IPS-15b (cell line): Measurements from ENCODE around the gene HAUS7.

Experiments
- H3K27me3 ChIP-seq: one replicate; pipeline ENCODE4 v1.6.1; 2013; ENCODE audit warnings: low read length; ENCODE audit not compliant: control insufficient read depth, insufficient read depth
- H3K36me3 ChIP-seq: one replicate; pipeline ENCODE4 v1.6.1; 2013; ENCODE audit warnings: low read length; ENCODE audit not compliant: control insufficient read depth, insufficient read depth
- H3K4me1 ChIP-seq: one replicate; pipeline ENCODE4 v1.6.1; 2013; ENCODE audit warnings: mild to moderate bottlenecking, low read length; ENCODE audit not compliant: control insufficient read depth, insufficient read depth
- H3K4me3 ChIP-seq: one replicate; pipeline ENCODE4 v1.5.1; 2013; ENCODE audit warnings: low read depth, low read length
- H3K9ac ChIP-seq: one replicate; pipeline ENCODE4 v1.6.1; 2013; ENCODE audit warnings: low read depth, mild to moderate bottlenecking, low read length
- H3K9me3 ChIP-seq: one replicate; pipeline ENCODE4 v1.6.1; 2013; ENCODE audit warnings: mild to moderate bottlenecking, low read length; ENCODE audit not compliant: control insufficient read depth, insufficient read depth

Gene HAUS7

DNA sequence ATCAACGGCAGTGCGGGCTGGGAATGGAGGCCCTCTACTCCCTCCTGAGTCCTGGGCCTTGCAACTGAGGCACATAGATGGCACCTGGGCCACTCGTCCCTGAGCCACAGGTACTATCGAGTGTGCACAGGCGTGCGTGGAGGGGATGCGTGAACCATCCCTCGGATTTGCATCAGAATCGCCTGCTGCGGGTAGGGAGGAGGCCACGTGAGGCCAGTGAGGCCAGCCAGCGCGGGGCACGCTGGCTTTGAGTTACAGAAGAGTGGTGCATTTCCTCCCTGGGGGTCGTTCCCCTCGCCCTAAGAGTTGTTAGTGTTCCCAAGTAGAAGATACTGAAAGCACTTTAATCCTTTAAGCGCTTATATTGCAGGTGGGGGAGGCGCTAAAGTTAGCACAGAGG lies 48.5 kb downstream of the HAUS7 start:
- no peak overlapping the region for H3K9ac ChIP-seq
- H3K9me3 ChIP-seq: no peaks in the 10 kb centered on the region
- no peaks in the 10 kb centered on the region for H3K36me3 ChIP-seq
- H3K27me3 ChIP-seq: no peaks in the 10 kb centered on the region
- H3K4me3 ChIP-seq: no peak overlapping the region
- no peaks in the 10 kb centered on the region for H3K4me1 ChIP-seq

DNA sequence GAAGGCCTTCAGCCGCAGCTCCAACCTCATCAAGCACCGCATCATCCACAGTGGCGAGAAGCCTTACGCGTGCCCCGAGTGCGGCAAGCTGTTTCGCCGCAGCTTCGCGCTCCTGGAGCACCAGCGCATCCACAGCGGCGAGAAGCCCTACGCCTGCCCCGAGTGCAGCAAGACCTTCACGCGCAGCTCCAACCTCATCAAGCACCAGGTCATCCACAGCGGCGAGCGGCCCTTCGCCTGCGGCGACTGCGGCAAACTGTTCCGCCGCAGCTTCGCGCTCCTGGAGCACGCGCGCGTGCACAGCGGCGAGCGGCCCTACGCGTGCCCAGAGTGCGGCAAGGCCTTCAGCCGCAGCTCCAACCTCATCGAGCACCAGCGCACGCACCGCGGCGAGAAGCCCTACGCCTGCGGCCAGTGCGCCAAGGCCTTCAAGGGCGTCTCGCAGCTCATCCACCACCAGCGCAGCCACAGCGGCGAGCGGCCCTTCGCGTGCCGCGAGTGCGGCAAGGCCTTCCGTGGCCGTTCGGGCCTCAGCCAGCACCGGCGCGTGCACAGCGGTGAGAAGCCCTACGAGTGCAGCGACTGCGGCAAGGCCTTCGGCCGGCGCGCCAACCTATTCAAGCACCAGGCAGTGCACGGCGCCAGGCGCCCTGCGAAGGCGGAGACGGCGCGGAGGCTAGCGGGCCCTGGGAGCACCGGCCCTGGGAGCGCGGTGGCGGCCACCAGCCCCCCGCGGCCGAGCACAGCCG lies 49.4 kb downstream of the HAUS7 start:
- H3K36me3 ChIP-seq: no peaks in the 10 kb centered on the region
- no peaks in the 10 kb centered on the region for H3K4me1 ChIP-seq
- H3K9ac ChIP-seq: no peak overlapping the region
- peaks cover 2% of the 10 kb centered on the region for H3K9me3 ChIP-seq
- H3K4me3 ChIP-seq: no peak overlapping the region
- no peaks in the 10 kb centered on the region for H3K27me3 ChIP-seq

DNA sequence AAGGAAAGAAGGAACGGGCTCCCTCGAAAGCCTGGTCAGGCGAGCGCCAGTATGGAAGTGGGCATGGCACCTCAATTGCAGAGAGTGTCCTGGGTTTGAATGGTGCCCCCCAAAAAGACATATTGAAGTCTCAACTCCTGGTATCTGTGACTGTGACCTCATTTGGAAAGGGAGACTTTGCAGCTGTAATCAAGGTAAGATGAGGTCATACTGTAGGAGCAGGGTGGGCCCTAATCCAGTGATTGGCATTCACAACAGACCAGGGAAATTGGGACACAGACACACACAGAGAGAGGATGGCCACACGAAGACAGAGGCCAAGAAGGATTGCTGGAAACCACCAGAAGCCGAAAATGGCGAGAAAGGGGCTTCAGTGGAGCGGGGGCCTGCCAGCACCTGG lies 52.7 kb downstream of the HAUS7 start:
- Histone ChIP-seq H3K9me3 (peaks cover 5% of the 10 kb centered on the region), H3K4me1 (no peaks in the 10 kb centered on the region), H3K9ac (no peak overlapping the region), H3K36me3 (no peaks in the 10 kb centered on the region), H3K27me3 (no peaks in the 10 kb centered on the region), H3K4me3 (no peak overlapping the region)

DNA sequence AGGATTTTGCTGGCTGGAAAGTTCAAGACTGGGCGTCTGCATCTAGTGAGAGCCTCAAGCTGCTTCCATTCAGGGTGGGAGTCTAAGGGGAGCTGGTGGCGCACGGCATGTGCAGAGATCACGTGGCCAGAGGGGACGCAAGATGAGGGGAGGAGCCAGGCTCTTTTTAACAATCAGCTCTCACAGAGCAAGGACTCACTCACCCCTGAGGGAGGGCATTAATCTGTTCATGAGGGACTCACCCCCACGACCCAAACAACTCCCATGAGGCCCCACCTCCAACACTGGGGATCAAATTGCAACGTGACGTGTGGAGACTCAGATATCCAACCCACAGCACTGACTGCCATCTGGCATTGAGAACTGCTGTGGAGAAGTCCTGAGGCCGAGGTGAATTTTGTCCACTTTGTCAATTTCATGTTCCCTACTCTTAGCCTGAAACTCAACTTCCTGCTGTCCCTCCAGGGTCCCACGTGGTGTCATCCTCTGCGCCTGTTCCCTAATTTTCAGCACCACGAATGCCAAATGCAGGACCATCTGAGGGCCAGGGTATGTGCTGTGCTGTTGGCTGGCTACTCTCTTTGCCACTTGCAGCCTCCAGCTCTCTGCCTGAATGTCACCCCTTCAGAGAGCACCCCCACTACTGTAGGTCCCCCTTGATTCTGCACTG lies 53.5 kb downstream of the HAUS7 start:
- H3K27me3 ChIP-seq: peaks cover 7% of the 10 kb centered on the region
- no peaks in the 10 kb centered on the region for H3K36me3 ChIP-seq
- H3K4me1 ChIP-seq: no peaks in the 10 kb centered on the region
- peaks cover 5% of the 10 kb centered on the region for H3K9me3 ChIP-seq
- H3K4me3 ChIP-seq: no peak overlapping the region
- H3K9ac ChIP-seq: no peak overlapping the region

DNA sequence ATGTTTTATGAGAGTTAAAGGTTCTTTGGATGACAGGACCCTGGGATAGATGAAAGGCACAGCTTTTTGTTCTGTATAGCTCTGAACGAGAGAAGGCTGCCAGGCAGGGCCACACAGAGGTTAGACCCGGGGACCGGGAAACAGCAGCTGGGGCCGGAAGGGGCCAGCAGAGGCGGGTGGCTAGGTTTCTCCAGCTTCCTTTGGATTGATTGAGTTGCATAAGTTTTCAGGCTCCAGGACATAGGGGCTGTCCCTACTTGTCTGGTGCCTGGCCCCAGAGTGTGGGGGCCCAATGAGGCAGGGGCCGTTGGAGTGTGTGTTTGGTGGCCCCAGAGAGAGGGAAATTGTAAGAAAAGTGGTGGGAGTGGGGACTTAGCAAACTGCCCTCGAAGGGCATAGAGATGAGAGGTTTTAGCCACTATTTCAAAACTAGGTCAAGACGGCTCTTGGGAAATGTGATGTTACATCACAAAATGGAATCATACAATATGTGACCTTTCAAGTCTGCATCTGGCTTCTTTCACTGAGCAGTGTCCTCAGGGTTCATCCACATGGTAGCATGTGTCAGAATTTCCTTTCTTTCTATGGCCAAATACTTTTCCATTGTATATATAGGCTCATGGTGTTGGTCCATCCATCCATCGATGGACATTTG lies 55.4 kb downstream of the HAUS7 start:
- no peak overlapping the region for H3K9ac ChIP-seq
- no peaks in the 10 kb centered on the region for H3K4me1 ChIP-seq
- peaks cover 5% of the 10 kb centered on the region for H3K9me3 ChIP-seq
- peaks cover 12% of the 10 kb centered on the region for H3K27me3 ChIP-seq
- H3K4me3 ChIP-seq: no peak overlapping the region
- no peaks in the 10 kb centered on the region for H3K36me3 ChIP-seq

DNA sequence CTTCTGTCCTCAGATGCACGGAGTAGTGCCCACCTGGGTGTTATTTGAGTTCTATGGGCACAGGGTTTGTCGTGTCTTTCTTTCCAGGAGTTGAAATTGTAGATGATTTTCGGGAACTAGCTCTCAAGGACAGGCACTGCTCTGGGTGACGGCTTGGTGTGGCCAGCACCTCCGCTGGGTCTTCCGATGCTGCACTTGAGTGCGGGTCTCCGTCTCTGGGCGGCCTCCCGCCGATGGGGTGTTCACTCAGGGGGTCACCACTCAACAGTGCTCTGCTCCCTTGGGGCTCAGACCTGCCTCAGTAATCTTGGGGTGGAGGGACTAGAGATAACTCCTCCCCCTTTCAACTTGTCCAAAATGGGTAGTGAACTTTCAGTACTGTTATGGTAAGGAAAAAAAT lies 56.6 kb downstream of the HAUS7 start:
- Histone ChIP-seq H3K4me1 (no peaks in the 10 kb centered on the region), H3K4me3 (no peak overlapping the region), H3K9me3 (peaks cover 5% of the 10 kb centered on the region), H3K27me3 (peaks cover 12% of the 10 kb centered on the region), H3K9ac (no peak overlapping the region), H3K36me3 (no peaks in the 10 kb centered on the region)

DNA sequence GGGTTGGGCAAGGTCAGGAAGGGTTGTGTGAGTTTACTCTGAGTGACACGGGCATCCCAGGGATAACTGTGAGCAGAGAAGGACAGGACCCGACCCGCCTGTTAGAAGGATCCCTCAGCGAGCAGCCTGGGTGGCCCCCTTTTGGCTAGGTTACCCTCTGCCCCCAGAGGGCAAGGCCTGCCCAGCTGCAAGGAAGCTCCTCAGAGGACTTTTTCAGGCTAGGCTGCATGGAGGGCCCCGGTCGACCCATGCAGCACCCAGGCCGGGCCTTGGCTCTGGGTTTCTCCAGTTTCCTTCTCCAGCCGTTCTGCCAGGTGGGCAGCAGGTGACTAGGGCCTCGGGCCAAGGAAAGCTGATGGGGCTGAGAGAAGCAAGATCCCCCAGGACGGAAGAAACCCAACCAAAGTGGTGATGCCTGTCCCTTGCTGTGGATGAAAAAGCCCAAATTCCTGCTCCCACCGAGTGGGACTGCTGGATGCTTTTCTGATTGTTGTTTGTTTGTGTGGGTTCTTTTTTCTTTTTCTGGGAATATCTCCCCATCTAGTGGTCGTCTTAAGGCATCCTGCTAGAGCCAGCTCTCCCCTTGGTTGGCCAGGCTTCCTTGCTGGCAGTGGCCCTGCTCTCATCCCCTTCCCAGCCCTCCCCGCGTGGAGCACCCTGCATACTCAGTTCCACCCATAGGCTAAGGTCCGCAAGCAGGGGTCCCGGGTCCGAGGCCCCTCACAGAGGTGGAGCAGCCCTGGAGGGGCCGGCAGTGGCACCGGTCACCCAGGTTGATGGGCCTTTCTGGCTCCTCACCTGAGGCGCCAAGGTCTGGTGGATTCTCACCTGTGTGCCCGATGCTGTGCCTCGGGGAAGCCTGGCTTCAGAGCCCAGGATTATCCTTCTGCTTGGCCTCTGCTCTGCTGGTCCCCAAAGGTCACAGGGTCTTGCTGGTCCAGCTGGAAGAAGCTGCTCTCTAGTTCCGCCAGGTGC lies 57.3 kb downstream of the HAUS7 start:
- H3K36me3 ChIP-seq: no peaks in the 10 kb centered on the region
- peaks cover 12% of the 10 kb centered on the region for H3K27me3 ChIP-seq
- peaks cover 5% of the 10 kb centered on the region for H3K9me3 ChIP-seq
- H3K4me3 ChIP-seq: no peak overlapping the region
- H3K9ac ChIP-seq: no peak overlapping the region
- no peaks in the 10 kb centered on the region for H3K4me1 ChIP-seq

DNA sequence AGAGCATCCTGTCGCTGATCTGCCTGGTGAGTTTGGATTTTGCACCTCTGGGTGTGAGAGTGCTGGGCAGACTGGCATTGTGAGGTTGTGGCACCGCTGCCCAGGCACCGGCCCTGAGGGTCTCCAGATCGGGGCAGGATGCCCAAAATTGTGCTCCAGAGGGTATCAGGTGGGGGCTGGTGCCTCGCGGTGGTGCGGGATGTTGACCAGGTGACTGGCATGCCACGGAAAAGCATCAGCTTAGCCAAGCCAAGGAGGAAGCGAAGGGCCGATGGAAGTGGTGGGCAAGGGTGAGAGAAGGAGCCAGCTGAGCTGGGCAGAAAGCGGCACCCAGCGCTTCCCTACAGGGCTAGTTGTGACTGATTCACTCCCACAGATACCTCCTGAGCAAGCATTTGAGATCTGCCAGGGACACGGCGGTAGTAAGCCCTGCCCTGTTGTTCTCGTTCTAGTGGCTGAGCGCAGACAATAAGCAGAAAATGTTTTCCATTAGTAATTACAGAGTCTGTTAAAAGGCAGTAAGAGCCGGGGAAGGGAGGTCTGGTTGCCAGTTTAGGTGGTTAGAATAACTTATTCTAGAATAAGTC lies 58.3 kb downstream of the HAUS7 start:
- H3K4me1 ChIP-seq: no peaks in the 10 kb centered on the region
- no peaks in the 10 kb centered on the region for H3K36me3 ChIP-seq
- no peak overlapping the region for H3K9ac ChIP-seq
- H3K9me3 ChIP-seq: peaks cover 5% of the 10 kb centered on the region
- peak overlapping the region; percentile 18 for H3K4me3 ChIP-seq
- peaks cover 12% of the 10 kb centered on the region for H3K27me3 ChIP-seq

DNA sequence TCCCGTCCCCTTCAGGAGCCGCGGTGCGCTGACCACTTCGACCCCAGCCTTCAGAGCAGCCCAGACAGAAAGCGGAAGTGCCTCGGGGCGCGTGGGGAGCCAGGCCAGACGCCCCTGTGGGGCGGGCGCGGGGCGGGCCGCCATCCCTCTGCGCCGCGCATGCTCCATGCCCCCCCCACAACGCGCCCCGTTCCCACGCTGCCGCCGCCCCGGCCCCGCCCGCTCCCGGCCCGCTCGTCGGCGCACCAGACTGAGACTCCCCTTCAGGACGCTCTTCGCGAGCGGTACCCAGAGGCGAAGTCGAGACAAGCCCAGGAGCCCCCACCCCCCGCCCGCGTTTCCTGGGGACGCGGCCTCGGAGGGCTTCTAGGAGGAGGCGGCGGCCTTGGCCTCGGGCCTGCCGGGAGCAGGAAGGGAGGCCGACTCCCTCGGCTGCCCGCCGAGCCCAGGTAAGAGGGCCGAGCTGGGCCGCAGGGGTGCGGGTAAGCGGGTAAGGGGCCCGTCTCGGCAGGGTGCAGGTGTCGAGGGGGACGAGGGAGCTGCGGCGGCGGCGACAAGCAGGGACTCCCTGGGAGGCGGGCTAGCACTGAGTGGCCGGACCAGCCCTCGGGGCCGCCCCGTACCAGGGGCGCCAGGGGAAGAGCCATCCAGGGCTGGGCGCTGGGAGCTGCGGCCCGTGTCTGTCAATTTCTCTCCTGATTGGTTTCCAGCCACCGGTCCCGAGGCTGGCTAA lies 59.0 kb downstream of the HAUS7 start, which contains the start of gene ZFP92:
TSS of gene ZFP92 (plus strand) at position 218 of the 733 bp plus-strand sequence. CDS start 6,851 bp downstream, outside the sequence.
- Histone ChIP-seq H3K9me3 (peaks cover 5% of the 10 kb centered on the region), H3K27me3 (peaks cover 12% of the 10 kb centered on the region), H3K9ac (no peak within 1 kb of the TSS), H3K4me3 (peak within 1 kb of the TSS; percentile 22), H3K4me1 (no peaks in the 10 kb centered on the region), H3K36me3 (no peaks in the 10 kb centered on the region)

DNA sequence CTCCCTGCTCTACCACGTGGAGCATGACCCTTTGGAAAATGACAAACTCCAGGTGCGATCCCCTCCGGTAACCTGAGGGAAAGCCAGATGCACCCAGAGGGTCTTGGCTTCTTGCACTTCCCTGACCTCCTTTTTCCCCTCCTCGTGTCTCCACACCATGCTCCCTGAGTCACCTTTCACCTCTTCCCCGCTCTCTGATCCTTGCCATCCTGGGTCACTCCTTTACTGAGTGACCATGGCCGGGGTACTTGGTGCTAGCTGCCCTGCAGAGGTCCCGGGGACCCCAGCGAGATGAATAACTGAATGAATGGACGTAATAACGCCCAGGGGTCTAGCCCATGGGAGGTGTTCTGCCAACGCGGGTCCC lies 59.5 kb downstream of the HAUS7 start:
- Histone ChIP-seq H3K4me1 (no peaks in the 10 kb centered on the region), H3K4me3 (peak overlapping the region; percentile 22), H3K36me3 (no peaks in the 10 kb centered on the region)

More for the DNA sequence above, 59.5 kb downstream of the HAUS7 start:
- Histone ChIP-seq H3K27me3 (peaks cover 12% of the 10 kb centered on the region), H3K9me3 (peaks cover 2% of the 10 kb centered on the region), H3K9ac (no peak overlapping the region)
